GM19043 (cell line): ENCODE measurements around the gene U2AF1L4.
A peak's percentile ranks its signal among the peaks of the same experiment; 100 is the strongest.

ENCODE experiments used
- ATAC-seq: cut with Tn5 transposase; IDR thresholded peaks from one replicate; pipeline ENCODE4 v1.9.1; 2021; ENCODE audit warnings: low read depth; ENCODE audit not compliant: unreplicated experiment

Gene U2AF1L4

DNA sequence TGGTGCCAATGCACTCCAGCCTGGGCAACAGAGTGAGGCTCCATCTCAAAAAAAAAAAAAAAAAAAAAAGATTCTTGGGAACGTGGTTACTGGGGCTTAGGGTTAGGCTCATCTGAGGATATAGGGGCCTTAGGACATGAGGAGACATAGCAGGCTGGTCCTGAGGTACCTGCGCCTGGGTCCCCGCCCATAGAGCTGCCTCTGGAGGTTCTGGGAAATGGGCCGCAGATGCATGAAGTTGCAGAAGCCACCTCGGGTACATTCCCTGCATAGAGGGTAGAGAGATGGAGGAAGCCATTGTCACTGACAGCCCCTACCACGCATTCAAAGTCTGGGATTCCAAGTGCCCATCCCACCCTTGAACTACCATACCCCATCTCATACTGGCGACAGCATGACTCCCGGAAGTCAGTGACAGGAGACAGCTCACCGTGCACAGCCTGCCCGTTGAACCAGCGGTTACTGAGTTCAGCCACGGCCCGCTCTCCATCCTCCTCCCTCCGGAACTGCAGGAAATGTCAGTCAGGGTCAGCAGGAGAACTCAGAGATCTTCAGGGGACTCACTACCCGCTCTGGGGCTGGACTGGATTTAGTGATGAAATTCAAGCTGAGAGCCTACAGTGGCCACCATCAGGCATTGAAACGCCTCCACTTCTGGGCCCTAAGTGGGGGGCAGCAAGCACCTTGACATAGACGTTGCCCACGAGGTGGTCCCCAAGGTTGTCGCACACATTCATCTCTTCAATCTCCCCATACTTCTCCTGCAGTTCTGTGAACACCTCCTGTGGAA is 1.4 kb downstream of the U2AF1L4 start:
- no peak for ATAC-seq

DNA sequence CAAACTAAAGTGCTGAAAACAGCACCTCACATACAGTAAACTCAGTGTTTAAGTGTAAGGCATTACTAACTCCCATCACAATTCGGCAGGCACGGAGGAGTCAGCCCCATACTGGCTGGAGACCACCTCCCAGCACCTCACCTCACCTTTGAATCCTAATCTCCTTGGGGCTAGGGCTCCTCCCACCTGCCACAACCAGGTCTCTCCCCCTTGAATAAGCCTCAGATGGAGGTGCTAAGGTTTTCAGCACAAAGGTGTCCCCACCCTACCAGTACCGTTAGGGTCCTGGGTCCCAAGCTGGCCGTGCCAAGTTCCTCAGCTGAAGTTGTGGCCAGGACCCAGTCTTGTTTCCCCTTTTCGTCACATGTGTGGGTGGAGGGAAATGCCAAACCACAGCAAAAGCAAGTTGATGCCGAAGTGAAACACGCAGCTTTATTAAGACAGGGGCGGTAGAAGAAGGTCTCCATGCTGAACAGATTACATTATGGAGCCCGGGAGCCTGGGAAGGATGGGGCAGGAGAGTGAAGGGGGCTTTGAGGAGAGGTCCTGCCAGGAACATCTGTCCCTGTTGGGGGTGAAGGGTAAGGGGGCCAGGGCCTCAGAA is 3.0 kb downstream of the U2AF1L4 start, which contains the start of gene IGFLR1:
Gene IGFLR1 (minus strand): TSS at position 332 of the 604 bp plus-strand sequence. CDS start 1,272 bp downstream, outside the sequence.
- no peak for ATAC-seq

DNA sequence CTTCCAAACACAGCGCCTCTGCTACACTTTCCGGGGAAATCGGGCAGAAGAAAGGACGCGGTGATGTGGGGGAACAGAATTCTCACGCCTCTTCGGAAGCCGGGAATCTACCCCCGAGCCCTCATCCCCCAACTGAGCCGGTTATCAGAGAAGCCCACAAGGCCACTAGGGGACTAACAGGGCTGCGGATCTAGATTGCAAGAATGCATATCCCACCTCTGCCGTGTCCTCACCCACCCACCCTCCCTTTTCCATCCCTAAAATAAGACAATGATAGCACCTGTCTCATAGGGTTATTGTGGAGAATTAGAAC is 4.1 kb downstream of the U2AF1L4 start:
- no peak for ATAC-seq

DNA sequence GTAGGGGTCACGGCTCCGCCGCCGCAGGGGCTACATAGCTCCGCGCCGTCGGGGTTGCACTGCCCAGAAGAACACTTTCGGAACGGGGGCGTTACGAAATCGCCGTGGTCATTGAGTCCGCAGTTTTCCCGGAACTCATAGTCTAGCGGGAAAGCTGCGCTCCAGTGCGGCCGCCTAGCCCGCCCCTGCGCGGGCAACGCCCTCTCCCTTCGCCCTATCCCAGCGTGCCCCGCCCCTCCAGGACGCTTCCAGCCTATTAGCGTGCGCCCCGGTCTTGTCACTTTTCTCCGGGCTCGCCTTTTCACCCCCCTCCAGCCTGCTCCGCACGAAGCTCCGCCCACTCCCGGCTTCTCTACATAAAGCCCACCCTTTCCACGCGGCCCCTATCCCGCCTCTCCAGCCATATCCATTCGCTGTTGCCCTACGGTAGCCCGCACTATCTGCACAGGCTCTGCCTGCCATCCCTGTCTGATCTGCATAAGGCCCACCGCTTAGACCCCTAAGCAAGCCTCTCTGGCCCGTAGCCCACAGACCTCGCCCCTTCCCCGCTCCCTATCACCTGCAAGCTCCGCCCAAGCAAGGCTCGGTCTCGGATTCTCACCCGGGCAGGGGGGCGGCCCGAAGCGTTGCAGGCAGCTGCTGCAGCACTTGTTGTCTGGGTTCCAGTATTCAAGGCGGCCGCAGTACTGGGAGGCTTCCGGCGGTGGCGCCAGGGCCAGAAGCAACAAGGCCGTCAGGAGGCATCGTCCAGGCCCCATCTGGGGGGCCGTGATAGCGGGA is 4.6 kb downstream of the U2AF1L4 start:
- peak; percentile 56 for ATAC-seq

DNA sequence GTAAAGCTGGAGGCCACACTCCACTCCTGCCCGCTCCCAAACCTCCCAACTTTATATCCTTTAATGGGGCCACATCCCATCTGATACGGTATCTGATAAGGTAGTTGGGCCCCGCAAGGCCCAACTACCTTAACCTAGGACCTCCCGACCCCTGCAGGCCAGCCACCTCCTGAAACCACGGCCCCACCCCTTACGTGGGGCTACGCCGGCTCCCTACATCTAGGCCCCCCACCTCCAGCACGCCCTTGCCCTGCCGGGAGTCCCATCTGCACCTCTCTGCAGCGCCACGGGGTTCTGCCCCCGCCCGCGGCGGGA is 5.2 kb downstream of the U2AF1L4 start:
- peak; percentile 7 for ATAC-seq

DNA sequence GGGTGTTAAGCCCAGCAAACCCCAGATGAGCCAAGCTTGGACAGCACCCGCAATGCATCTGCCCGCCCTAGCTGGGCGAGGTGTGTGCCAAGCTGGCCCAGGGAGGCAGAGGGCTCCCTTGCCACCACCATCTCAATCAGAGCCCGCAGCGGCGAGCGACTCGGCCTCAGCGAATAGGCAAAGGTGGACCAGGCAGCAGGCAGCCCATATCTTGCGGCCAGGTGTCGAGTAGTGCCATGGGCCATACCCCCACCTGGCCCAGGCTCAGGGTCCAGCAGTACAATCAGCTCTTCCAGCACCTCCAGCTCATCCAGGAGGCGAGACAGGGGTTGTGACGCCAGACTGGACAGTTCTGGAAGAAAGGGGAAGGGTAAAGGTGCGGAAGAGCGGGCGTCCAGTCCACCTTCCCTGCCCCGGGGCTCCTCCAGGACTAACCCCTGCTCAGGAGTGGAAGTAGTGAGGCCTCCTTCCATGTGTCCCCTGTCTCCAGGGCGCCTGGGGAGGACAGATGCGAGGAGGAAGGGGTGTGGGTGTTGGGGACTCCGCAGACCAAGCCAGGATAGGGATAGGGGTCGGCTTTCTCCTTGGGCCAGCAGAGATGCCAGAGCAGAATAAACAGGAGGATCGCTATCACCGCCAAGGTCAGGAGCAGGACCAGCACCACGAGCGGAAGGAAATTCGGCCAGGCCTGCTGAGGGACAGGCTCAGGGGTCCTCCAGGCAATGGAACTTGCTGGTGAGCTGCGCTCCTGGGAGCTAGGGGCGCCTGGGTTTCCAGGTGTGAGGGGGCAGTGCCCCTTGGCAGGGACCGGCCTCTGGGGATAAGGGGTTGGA is 5.7 kb downstream of the U2AF1L4 start:
- no peak for ATAC-seq

DNA sequence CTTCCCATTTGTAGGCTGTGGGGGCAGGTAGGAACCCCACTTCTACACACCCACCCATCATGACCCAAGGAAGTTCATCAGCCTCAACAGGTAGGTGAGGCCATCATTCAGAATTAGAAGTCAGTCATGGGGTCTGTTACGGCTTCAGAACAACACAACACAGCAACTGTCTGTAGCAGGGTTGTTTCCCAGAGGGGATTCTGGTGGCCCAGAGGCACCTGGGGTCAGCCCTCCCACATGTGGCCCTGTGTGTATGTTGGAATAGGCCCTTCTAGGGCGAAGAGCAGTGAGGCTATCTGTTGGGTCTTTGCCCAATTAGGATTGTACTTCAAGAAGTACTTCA is 6.4 kb downstream of the U2AF1L4 start:
- no peak for ATAC-seq

DNA sequence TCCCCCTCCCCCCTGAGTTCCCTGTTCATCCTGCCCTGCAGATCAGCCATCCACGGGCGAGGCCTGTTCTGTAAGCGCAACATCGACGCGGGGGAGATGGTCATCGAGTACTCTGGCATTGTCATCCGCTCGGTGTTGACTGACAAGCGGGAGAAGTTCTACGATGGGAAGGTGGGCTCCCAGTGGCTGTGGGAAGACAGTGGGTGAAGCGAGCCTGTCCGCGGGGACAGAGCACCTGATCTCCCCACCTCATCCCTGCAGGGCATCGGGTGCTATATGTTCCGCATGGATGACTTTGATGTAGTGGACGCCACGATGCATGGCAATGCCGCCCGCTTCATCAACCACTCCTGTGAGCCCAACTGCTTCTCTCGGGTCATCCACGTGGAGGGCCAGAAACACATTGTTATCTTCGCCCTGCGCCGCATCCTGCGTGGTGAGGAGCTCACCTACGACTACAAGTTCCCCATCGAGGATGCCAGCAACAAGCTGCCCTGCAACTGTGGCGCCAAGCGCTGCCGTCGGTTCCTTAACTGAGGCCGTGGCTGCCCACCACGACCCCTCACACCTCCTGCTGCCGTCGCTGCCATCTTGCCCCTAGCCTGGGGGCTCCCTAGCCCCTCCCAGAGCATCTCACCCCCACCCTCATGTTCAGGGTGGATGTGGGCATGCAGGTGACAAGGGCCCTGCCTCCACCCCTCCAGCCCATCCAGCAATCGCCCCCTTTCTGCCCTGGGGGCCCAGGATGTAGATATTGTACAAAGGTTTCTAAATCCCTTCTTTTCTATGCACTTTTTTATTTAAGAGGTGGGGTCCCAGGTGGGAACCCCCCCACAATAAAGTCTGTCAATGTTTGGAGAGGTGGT is 7.0 kb downstream of the U2AF1L4 start:
- ATAC-seq, result no peak

DNA sequence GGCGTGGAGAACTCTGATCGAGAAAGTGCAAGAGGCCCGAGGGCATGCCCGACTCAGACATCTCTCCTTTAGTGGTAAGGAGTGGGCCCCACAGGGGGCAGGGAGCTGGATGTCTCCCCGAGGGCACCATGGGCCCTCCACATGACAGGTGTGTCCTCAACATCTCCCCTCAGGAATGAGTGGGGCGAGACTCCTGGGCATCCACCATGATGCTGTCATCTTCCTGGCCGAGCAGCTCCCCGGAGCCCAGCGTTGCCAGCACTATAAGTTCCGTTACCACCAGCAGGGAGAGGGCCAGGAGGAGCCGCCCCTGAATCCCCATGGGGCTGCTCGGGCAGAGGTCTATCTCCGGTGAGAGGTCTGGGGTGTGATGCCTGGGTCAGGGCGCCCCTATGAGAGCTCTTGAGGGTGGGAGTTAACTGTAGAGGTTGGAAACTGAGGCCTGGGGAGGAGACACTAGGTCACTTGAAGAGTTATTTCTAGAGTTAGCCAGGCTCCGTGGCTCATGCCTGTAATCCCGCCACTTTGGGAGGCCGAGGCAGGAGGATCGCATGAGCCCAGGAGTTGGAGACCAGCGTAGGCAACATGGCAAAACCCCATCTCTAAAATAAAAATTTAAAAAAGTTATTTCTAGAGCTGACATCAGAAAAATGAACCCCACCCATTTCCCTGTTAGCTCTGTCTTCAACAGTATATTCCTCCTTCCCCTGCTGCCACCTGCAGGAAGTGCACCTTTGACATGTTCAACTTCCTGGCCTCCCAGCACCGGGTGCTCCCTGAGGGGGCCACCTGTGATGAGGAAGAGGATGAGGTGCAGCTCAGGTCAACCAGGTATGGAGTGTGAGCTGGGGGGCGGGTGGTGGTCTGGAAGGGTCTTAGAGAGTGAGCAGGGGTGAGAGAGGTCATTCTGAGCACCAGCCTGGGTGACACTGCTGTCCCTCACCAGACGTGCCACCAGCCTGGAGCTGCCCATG is 8.0 kb downstream of the U2AF1L4 start:
- ATAC-seq, result no peak

DNA sequence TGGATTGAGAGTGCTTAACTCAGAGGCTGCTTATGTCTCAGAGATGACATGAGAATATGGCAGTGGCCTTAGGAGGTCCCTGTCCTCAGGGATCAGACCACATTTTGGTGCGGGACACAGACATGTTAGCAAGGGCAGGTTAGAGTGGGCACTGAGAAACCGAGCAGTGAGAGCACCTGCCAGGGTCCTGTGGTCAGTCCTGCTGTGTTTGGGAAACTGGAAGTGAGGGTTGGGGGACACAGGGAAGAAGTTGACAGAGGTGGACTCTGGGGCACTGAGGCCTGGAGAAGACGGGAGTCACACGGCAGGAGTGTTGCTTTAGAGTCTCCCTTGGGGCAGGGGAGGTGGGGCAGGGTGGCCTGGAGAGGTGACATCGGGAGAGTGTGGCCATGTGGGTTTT is 10.3 kb downstream of the U2AF1L4 start:
- no peak for ATAC-seq

DNA sequence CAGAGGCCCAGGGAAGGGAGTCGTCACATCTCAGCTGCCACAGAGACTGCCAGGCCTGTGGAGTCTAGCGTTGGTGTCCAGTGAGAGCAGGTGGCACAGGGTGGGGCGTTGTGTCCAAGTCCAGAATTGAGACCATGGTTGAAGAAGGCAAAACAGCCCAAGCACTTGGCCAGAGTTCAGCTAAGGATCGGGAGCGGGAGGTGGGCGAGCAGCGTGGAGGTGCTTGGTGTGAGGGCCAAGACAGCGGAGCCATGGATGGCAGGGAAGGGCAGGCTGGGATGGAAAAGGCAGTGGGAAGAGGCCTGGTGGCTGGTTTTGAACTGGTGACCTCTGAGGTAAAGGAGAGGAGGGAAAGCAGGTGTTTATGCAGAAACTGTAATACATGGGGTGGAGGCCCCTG is 10.9 kb downstream of the U2AF1L4 start:
- no peak for ATAC-seq

DNA sequence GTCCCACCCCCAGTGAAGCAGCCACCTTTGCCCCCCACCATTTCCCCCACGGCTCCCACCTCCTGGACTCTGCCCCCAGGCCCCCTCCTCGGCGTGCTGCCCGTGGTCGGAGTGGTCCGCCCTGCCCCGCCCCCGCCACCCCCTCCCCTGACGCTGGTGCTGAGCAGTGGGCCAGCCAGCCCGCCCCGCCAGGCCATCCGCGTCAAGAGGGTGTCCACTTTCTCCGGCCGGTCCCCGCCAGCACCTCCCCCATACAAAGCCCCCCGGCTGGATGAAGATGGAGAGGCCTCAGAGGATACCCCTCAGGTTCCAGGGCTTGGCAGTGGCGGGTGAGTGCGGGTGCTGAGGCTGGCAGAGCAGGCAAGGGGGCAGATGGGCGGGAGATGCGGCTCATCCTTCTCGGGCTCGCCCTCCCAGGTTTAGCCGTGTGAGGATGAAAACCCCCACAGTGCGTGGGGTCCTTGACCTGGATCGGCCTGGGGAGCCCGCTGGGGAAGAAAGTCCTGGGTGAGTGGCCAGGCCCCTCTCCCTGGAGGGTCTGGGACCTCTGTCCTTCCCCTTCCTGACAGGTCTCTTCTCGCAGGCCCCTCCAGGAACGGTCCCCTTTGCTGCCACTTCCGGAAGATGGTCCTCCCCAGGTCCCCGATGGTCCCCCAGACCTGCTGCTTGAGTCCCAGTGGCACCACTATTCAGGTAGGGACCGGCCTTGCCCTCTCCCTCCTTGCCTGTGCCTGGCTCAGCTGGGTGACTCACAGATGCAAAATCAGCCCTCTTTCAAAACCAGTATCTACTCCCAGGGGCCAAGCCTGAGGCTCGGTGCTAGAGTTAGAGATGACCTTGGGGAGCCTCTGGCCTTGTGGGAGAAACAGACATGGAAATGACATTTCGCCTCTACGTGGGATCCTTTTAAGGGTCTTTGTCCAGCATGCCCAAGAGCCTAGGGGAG is 11.8 kb downstream of the U2AF1L4 start:
- no peak for ATAC-seq

DNA sequence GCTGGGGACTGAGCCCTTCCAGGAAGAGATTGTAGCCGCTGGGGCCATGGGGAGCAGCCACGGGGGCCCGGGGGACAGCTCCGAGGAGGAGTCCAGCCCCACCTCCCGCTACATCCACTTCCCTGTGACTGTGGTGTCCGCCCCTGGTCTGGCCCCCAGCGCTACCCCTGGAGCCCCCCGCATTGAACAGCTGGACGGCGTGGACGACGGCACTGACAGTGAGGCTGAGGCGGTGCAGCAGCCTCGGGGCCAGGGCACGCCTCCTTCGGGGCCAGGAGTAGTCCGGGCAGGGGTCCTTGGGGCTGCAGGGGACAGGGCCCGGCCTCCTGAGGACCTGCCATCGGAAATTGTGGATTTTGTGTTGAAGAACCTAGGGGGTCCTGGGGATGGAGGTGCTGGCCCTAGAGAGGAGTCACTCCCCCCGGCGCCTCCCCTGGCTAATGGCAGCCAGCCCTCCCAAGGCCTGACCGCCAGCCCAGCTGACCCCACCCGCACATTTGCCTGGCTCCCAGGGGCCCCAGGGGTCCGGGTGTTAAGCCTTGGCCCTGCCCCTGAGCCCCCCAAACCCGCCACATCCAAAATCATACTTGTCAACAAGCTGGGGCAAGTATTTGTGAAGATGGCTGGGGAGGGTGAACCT is 12.6 kb downstream of the U2AF1L4 start:
- ATAC-seq, result no peak

DNA sequence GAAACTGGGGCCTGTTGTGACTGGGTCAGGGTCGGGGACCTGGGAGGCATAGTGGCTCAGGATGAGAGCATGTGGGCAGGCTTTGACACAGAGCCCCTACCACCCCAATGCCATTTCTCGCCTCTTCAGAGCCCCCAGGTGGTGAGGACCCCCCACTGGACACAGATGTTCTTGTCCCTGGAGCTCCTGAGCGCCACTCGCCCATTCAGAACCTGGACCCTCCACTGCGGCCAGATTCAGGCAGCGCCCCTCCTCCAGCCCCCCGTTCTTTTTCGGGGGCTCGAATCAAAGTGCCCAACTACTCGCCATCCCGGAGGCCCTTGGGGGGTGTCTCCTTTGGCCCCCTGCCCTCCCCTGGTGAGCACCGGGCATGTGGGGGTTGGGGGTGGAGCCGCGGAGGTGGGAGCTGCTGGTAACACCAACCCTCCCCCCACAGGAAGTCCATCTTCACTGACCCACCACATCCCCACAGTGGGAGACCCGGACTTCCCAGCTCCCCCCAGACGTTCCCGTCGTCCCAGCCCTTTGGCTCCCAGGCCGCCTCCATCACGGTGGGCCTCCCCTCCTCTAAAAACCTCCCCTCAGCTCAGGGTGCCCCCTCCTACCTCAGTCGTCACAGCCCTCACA is 13.3 kb downstream of the U2AF1L4 start:
- ATAC-seq, result no peak

DNA sequence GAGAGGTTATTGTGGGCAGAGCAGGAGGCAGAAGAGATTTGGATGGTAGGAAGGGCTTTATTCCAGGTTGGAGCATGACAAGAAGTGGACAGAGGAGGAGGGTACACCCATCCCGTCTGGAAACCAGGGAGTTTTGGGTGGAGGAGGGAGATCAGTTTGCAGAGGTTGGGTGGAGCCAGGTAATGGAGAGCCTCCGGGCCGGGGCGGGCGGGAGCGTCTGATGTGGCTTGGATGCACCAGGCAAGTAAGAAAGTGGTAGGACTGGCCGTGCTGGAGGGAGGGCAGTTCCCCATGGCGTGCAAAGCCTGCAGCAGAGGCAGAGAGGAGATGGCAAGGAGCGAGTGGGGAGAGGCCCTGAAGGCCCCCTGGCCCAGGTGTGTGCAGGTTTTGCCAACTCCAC is 13.9 kb downstream of the U2AF1L4 start:
- no peak for ATAC-seq

DNA sequence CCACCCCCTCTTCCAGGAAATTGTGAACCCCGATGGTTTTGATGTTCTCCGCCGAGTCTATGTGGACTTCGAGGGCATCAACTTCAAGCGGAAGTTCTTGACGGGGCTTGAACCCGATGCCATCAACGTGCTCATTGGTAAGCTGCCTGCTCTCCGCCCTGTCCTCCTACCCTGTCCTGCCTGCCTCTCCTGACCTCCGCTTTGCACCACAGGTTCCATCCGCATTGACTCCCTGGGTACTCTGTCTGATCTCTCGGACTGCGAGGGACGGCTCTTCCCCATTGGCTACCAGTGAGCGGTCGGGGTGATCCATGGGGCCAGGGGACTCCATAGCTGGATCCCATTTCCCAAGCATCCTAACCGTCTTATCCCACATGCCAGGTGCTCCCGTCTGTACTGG is 14.9 kb downstream of the U2AF1L4 start:
- no peak for ATAC-seq

DNA sequence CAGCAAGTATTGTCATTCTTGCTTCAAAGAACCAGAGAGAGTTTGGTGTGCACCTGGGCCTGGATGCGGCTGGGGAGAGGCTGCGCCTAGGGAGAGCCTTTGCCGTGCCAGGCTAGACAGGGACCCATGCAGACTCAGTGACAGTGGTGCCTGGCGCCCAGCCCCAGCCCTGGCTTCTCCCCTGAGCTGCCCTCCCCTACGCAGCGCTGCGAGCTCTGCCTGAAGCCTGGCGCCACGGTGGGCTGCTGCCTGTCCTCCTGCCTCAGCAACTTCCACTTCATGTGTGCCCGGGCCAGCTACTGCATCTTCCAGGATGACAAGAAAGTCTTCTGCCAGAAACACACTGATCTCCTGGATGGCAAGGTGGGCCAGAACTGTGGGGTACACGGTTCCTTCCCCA is 15.5 kb downstream of the U2AF1L4 start:
- ATAC-seq, result no peak
